ENCODE results near the gene KPNB1.

GRCh38 chr17:47726796-47727703, 77.3 kb downstream of the KPNB1 start:
- TF ChIP-seq CTCF (IDR thresholded peaks at IDR 0.05) (no peak), POLR2A (IDR thresholded peaks at IDR 0.05) (no peak)

Data from Peyer's patch (tissue), 4 donors.